ENCODE data around the gene ASB16.
"Not testable (repeated sequence)": the region's sequence is repeated elsewhere in the genome, so short reads cannot be mapped to it uniquely, and the experiment has no call there.

The ASB16 gene

GRCh38 chr17:44149066-44149465 is 21.4 kb upstream of the ASB16 start:
- not testable (repeated sequence) for H3K36me3 ChIP-seq (ENCODE audit: control insufficient read depth, insufficient read depth, low read length)

GRCh38 chr17:44149750-44150329 is 20.7 kb upstream of the ASB16 start:
- H3K27me3 ChIP-seq (replicated peaks; ENCODE audit: control insufficient read depth, insufficient read depth, low read length, poor library complexity, severe bottlenecking): no peaks in the 10 kb centered on the region
- DNase-seq: no peak
- no peak overlapping the region for H3K27ac ChIP-seq (ENCODE audit: insufficient read depth, low read length, poor library complexity, severe bottlenecking)
- H3K9me3 ChIP-seq (ENCODE audit: control insufficient read depth, low read length): no peaks in the 10 kb centered on the region
- no peaks in the 10 kb centered on the region for H3K4me1 ChIP-seq (ENCODE audit: control insufficient read depth, insufficient read depth, low read length, poor library complexity, severe bottlenecking)
- H3K36me3 ChIP-seq (ENCODE audit: control insufficient read depth, insufficient read depth, low read length): no peaks in the 10 kb centered on the region
- no peak overlapping the region for H3K4me3 ChIP-seq (ENCODE audit: insufficient read depth, low read depth, low read length, poor library complexity, severe bottlenecking)

More at GRCh38 chr17:44149066-44149465, 21.4 kb upstream of the ASB16 start:
- not testable (repeated sequence) for H3K4me3 ChIP-seq (ENCODE audit: insufficient read depth, low read depth, low read length, poor library complexity, severe bottlenecking); H3K27me3 ChIP-seq (replicated peaks; ENCODE audit: control insufficient read depth, insufficient read depth, low read length, poor library complexity, severe bottlenecking); H3K9me3 ChIP-seq (ENCODE audit: control insufficient read depth, low read length); DNase-seq; H3K4me1 ChIP-seq (ENCODE audit: control insufficient read depth, insufficient read depth, low read length, poor library complexity, severe bottlenecking); H3K27ac ChIP-seq (ENCODE audit: insufficient read depth, low read length, poor library complexity, severe bottlenecking)

GRCh38 chr17:44152875-44153274 is 17.6 kb upstream of the ASB16 start:
- Histone ChIP-seq H3K27ac (ENCODE audit: insufficient read depth, low read length, poor library complexity, severe bottlenecking) (no peak overlapping the region), H3K36me3 (ENCODE audit: control insufficient read depth, insufficient read depth, low read length) (no peaks in the 10 kb centered on the region)

GRCh38 chr17:44155488-44155887 is 15.0 kb upstream of the ASB16 start:
- Histone ChIP-seq H3K36me3 (ENCODE audit: control insufficient read depth, insufficient read depth, low read length) (no peaks in the 10 kb centered on the region), H3K27me3 (replicated peaks; ENCODE audit: control insufficient read depth, insufficient read depth, low read length, poor library complexity, severe bottlenecking) (no peaks in the 10 kb centered on the region)

More at GRCh38 chr17:44152875-44153274, 17.6 kb upstream of the ASB16 start:
- no peaks in the 10 kb centered on the region for H3K9me3 ChIP-seq (ENCODE audit: control insufficient read depth, low read length)
- no peaks in the 10 kb centered on the region for H3K4me1 ChIP-seq (ENCODE audit: control insufficient read depth, insufficient read depth, low read length, poor library complexity, severe bottlenecking)
- no peak overlapping the region for H3K4me3 ChIP-seq (ENCODE audit: insufficient read depth, low read depth, low read length, poor library complexity, severe bottlenecking)
- no peak for DNase-seq
- H3K27me3 ChIP-seq (replicated peaks; ENCODE audit: control insufficient read depth, insufficient read depth, low read length, poor library complexity, severe bottlenecking): no peaks in the 10 kb centered on the region

GRCh38 chr17:44159519-44160210 is 10.8 kb upstream of the ASB16 start:
- H3K36me3 ChIP-seq (ENCODE audit: control insufficient read depth, insufficient read depth, low read length): no peaks in the 10 kb centered on the region
- peak overlapping the region; percentile 42 for H3K27ac ChIP-seq (ENCODE audit: insufficient read depth, low read length, poor library complexity, severe bottlenecking)
- H3K4me1 ChIP-seq (ENCODE audit: control insufficient read depth, insufficient read depth, low read length, poor library complexity, severe bottlenecking): no peaks in the 10 kb centered on the region
- no peaks in the 10 kb centered on the region for H3K27me3 ChIP-seq (replicated peaks; ENCODE audit: control insufficient read depth, insufficient read depth, low read length, poor library complexity, severe bottlenecking)
- DNase-seq: peak; percentile 8 to 49 (median 21)
- H3K9me3 ChIP-seq (ENCODE audit: control insufficient read depth, low read length): no peaks in the 10 kb centered on the region
- no peak overlapping the region for H3K4me3 ChIP-seq (ENCODE audit: insufficient read depth, low read depth, low read length, poor library complexity, severe bottlenecking)

More at GRCh38 chr17:44155488-44155887, 15.0 kb upstream of the ASB16 start:
- no peak overlapping the region for H3K27ac ChIP-seq (ENCODE audit: insufficient read depth, low read length, poor library complexity, severe bottlenecking)
- no peaks in the 10 kb centered on the region for H3K4me1 ChIP-seq (ENCODE audit: control insufficient read depth, insufficient read depth, low read length, poor library complexity, severe bottlenecking)
- H3K9me3 ChIP-seq (ENCODE audit: control insufficient read depth, low read length): no peaks in the 10 kb centered on the region
- no peak for DNase-seq
- no peak overlapping the region for H3K4me3 ChIP-seq (ENCODE audit: insufficient read depth, low read depth, low read length, poor library complexity, severe bottlenecking)

GRCh38 chr17:44164476-44164875 is 6.0 kb upstream of the ASB16 start:
- no peak overlapping the region for H3K4me3 ChIP-seq (ENCODE audit: insufficient read depth, low read depth, low read length, poor library complexity, severe bottlenecking)
- H3K36me3 ChIP-seq (ENCODE audit: control insufficient read depth, insufficient read depth, low read length): no peaks in the 10 kb centered on the region
- DNase-seq: no peak
- no peak overlapping the region for H3K27ac ChIP-seq (ENCODE audit: insufficient read depth, low read length, poor library complexity, severe bottlenecking)
- H3K27me3 ChIP-seq (replicated peaks; ENCODE audit: control insufficient read depth, insufficient read depth, low read length, poor library complexity, severe bottlenecking): no peaks in the 10 kb centered on the region
- H3K9me3 ChIP-seq (ENCODE audit: control insufficient read depth, low read length): no peaks in the 10 kb centered on the region
- no peaks in the 10 kb centered on the region for H3K4me1 ChIP-seq (ENCODE audit: control insufficient read depth, insufficient read depth, low read length, poor library complexity, severe bottlenecking)

- H3K4me3 ChIP-seq (ENCODE audit: insufficient read depth, low read depth, low read length, poor library complexity, severe bottlenecking): no peak overlapping the region
- no peaks in the 10 kb centered on the region for H3K36me3 ChIP-seq (ENCODE audit: control insufficient read depth, insufficient read depth, low read length)
- no peaks in the 10 kb centered on the region for H3K4me1 ChIP-seq (ENCODE audit: control insufficient read depth, insufficient read depth, low read length, poor library complexity, severe bottlenecking)
- DNase-seq: no peak
- no peaks in the 10 kb centered on the region for H3K9me3 ChIP-seq (ENCODE audit: control insufficient read depth, low read length)
- no peaks in the 10 kb centered on the region for H3K27me3 ChIP-seq (replicated peaks; ENCODE audit: control insufficient read depth, insufficient read depth, low read length, poor library complexity, severe bottlenecking)
- no peak overlapping the region for H3K27ac ChIP-seq (ENCODE audit: insufficient read depth, low read length, poor library complexity, severe bottlenecking)
These were observed 3.2 kb upstream of the ASB16 start for GRCh38 chr17:44167181-44167861.

GRCh38 chr17:44170135-44170498 is 387 bp upstream of the ASB16 start:
- Histone ChIP-seq H3K27ac (ENCODE audit: insufficient read depth, low read length, poor library complexity, severe bottlenecking) (no peak overlapping the region), H3K27me3 (replicated peaks; ENCODE audit: control insufficient read depth, insufficient read depth, low read length, poor library complexity, severe bottlenecking) (no peaks in the 10 kb centered on the region), H3K4me1 (ENCODE audit: control insufficient read depth, insufficient read depth, low read length, poor library complexity, severe bottlenecking) (no peaks in the 10 kb centered on the region), H3K9me3 (ENCODE audit: control insufficient read depth, low read length) (no peaks in the 10 kb centered on the region), H3K36me3 (ENCODE audit: control insufficient read depth, insufficient read depth, low read length) (no peaks in the 10 kb centered on the region), H3K4me3 (ENCODE audit: insufficient read depth, low read depth, low read length, poor library complexity, severe bottlenecking) (no peak overlapping the region)
- no peak for DNase-seq

GRCh38 chr17:44171931-44172455 is 1.5 kb downstream of the ASB16 start:
- H3K4me1 ChIP-seq (ENCODE audit: control insufficient read depth, insufficient read depth, low read length, poor library complexity, severe bottlenecking): no peaks in the 10 kb centered on the region
- no peaks in the 10 kb centered on the region for H3K27me3 ChIP-seq (replicated peaks; ENCODE audit: control insufficient read depth, insufficient read depth, low read length, poor library complexity, severe bottlenecking)
- H3K4me3 ChIP-seq (ENCODE audit: insufficient read depth, low read depth, low read length, poor library complexity, severe bottlenecking): no peak overlapping the region
- no peak for DNase-seq
- no peaks in the 10 kb centered on the region for H3K9me3 ChIP-seq (ENCODE audit: control insufficient read depth, low read length)
- H3K36me3 ChIP-seq (ENCODE audit: control insufficient read depth, insufficient read depth, low read length): no peaks in the 10 kb centered on the region
- H3K27ac ChIP-seq (ENCODE audit: insufficient read depth, low read length, poor library complexity, severe bottlenecking): no peak overlapping the region

- peaks cover 15% of the 10 kb centered on the region for H3K36me3 ChIP-seq (ENCODE audit: control insufficient read depth, insufficient read depth, low read length)
These were observed 3.9 kb downstream of the ASB16 start for GRCh38 chr17:44174427-44174826.

More at GRCh38 chr17:44174427-44174826, 3.9 kb downstream of the ASB16 start:
- Histone ChIP-seq H3K27me3 (replicated peaks; ENCODE audit: control insufficient read depth, insufficient read depth, low read length, poor library complexity, severe bottlenecking) (no peaks in the 10 kb centered on the region), H3K4me1 (ENCODE audit: control insufficient read depth, insufficient read depth, low read length, poor library complexity, severe bottlenecking) (no peaks in the 10 kb centered on the region), H3K9me3 (ENCODE audit: control insufficient read depth, low read length) (no peaks in the 10 kb centered on the region), H3K27ac (ENCODE audit: insufficient read depth, low read length, poor library complexity, severe bottlenecking) (no peak overlapping the region), H3K4me3 (ENCODE audit: insufficient read depth, low read depth, low read length, poor library complexity, severe bottlenecking) (no peak overlapping the region)
- no peak for DNase-seq
